ENCODE data around the gene TRIM2. TPM values are rescaled to one million over a fixed set of nuclear protein-coding genes. Genes with fewer than 3 reads are reported as not detected.

The TRIM2 gene
- total and polyA plus RNA-seq, 9 donors = 9.5 to 57.5 (median 44.4) TPM

- no peaks in the 10 kb centered on the region for H3K9me3 ChIP-seq
- intact Hi-C loops (cut with DNase I) = no loop called here
- H3K27ac ChIP-seq = no peak overlapping the region
- no peaks in the 10 kb centered on the region for H3K36me3 ChIP-seq
- WGBS, 3 donors = 73 to 81% (median 74%) methylated on average over 5 of the region's 5 CpGs
- H3K27me3 ChIP-seq = no peaks in the 10 kb centered on the region
- no peaks in the 10 kb centered on the region for H3K4me1 ChIP-seq (ENCODE audit: insufficient read depth)
- H3K4me3 ChIP-seq = no peak overlapping the region
- TF ChIP-seq POLR2A (IDR thresholded peaks at IDR 0.05) (no peak), EP300 (IDR thresholded peaks at IDR 0.05) (no peak), CTCF (IDR thresholded peaks at IDR 0.05) (no peak)
- no peak for DNase-seq
These were observed 2.3 kb downstream of the TRIM2 start for GRCh38 chr4:153206534-153206933.

GRCh38 chr4:153207027-153207426 lies 2.8 kb downstream of the TRIM2 start:
- H3K4me3 ChIP-seq = no peak overlapping the region
- WGBS, 3 donors = 70 to 73% (median 71%) methylated on average over 8 of the region's 8 CpGs
- no peak overlapping the region for H3K27ac ChIP-seq
- H3K4me1 ChIP-seq (ENCODE audit: insufficient read depth) = no peaks in the 10 kb centered on the region
- H3K36me3 ChIP-seq = no peaks in the 10 kb centered on the region
- intact Hi-C loops (cut with DNase I) = no loop called here
- TF ChIP-seq EP300 (IDR thresholded peaks at IDR 0.05) = no peak
- TF ChIP-seq CTCF (IDR thresholded peaks at IDR 0.05) = no peak
- TF ChIP-seq POLR2A (IDR thresholded peaks at IDR 0.05) = no peak
- H3K27me3 ChIP-seq = no peaks in the 10 kb centered on the region
- H3K9me3 ChIP-seq = no peaks in the 10 kb centered on the region
- DNase-seq = no peak

- no peaks in the 10 kb centered on the region for H3K27me3 ChIP-seq
- no peaks in the 10 kb centered on the region for H3K9me3 ChIP-seq
- DNase-seq = peak in 3 of 5 donors; percentile 34 to 53 (median 37)
- intact Hi-C loops (cut with DNase I) = no loop called here
- no peak overlapping the region for H3K4me3 ChIP-seq
- TF ChIP-seq POLR2A (IDR thresholded peaks at IDR 0.05) (no peak), EP300 (IDR thresholded peaks at IDR 0.05) (no peak), CTCF (IDR thresholded peaks at IDR 0.05) (no peak)
- no peaks in the 10 kb centered on the region for H3K4me1 ChIP-seq (ENCODE audit: insufficient read depth)
- WGBS, 3 donors = 36 to 42% (median 40%) methylated on average over 7 of the region's 7 CpGs
- H3K27ac ChIP-seq = no peak overlapping the region
- no peaks in the 10 kb centered on the region for H3K36me3 ChIP-seq
These were observed 3.3 kb downstream of the TRIM2 start for GRCh38 chr4:153207567-153207966.

- no peaks in the 10 kb centered on the region for H3K9me3 ChIP-seq
- no peaks in the 10 kb centered on the region for H3K4me1 ChIP-seq (ENCODE audit: insufficient read depth)
- H3K4me3 ChIP-seq = no peak overlapping the region
- WGBS, 3 donors = 39 to 52% (median 45%) methylated on average over 5 of the region's 5 CpGs
- H3K27me3 ChIP-seq = no peaks in the 10 kb centered on the region
- TF ChIP-seq POLR2A (IDR thresholded peaks at IDR 0.05) (no peak), EP300 (IDR thresholded peaks at IDR 0.05) (no peak), CTCF (IDR thresholded peaks at IDR 0.05) (no peak)
- no peak for DNase-seq
- H3K36me3 ChIP-seq = no peaks in the 10 kb centered on the region
- intact Hi-C loops (cut with DNase I) = no loop called here
- H3K27ac ChIP-seq = no peak overlapping the region
These were observed 5.2 kb downstream of the TRIM2 start for GRCh38 chr4:153209410-153209809.
